Liver (tissue), 9 donors: ENCODE measurements around the gene APOB. TPM values are rescaled to one million over a fixed set of nuclear protein-coding genes. Genes with fewer than 3 reads are reported as not detected.
A peak's percentile ranks its signal among the peaks of the same experiment; 100 is the strongest.

Experiments used
- DNase-seq: peaks from one replicate; pipeline ENCODE4 v3.0.0-alpha.2; 2017; ENCODE audit warnings: low spot score
- H3K27ac ChIP-seq, 2 donors: one replicate each; pipeline ENCODE4 v1.7.0; 2013; ENCODE audit warnings: inconsistent platforms in 2 of 2, low read length in 2 of 2, control low read depth in 1 of 2, low read depth in 1 of 2, mild to moderate bottlenecking in 1 of 2
- H3K27me3 ChIP-seq, 4 donors: one replicate each; pipeline versions ENCODE4 v1.6.1 to v1.7.0; 2013; ENCODE audit warnings: low read length in 3 of 4, inconsistent platforms in 1 of 4, mild to moderate bottlenecking in 1 of 4, moderate library complexity in 1 of 4; ENCODE audit not compliant: control insufficient read depth in 4 of 4, insufficient read depth in 4 of 4
- H3K36me3 ChIP-seq, 4 donors: one replicate each; pipeline versions ENCODE4 v1.6.1 to v1.7.0; 2013; ENCODE audit warnings: low read length in 3 of 4, mild to moderate bottlenecking in 3 of 4, low read depth in 1 of 4, moderate library complexity in 1 of 4; ENCODE audit not compliant: control insufficient read depth in 4 of 4, insufficient read depth in 3 of 4
- H3K4me1 ChIP-seq, 4 donors: one replicate each; pipeline versions ENCODE4 v1.6.1 to v1.7.0; 2013; ENCODE audit warnings: low read length in 3 of 4, mild to moderate bottlenecking in 3 of 4, moderate library complexity in 1 of 4; ENCODE audit not compliant: control insufficient read depth in 4 of 4, insufficient read depth in 4 of 4
- H3K4me3 ChIP-seq, 3 donors: one replicate each; pipeline versions ENCODE4 v1.6.1 to v1.7.0; 2013; ENCODE audit warnings: low read length in 3 of 3, control low read depth in 1 of 3, low read depth in 1 of 3, mild to moderate bottlenecking in 1 of 3
- H3K9ac ChIP-seq, 2 donors: one replicate each; pipeline ENCODE4 v1.7.0; 2013; ENCODE audit warnings: low read length in 2 of 2, mild to moderate bottlenecking in 2 of 2, moderate library complexity in 2 of 2, control low read depth in 1 of 2, low read depth in 1 of 2
- H3K9me3 ChIP-seq, 4 donors: one replicate each; pipeline versions ENCODE4 v1.6.1 to v1.7.0; 2013; ENCODE audit warnings: low read length in 3 of 4; ENCODE audit not compliant: control insufficient read depth in 4 of 4
- EGR1 ChIP-seq, 2 donors: IDR thresholded peaks; 2 replicates each; pipeline ENCODE4 v1.6.1; 2016 to 2018; ENCODE audit warnings: antibody characterized with exemption in 2 of 2, low read depth in 2 of 2
- FOXA1 ChIP-seq: IDR thresholded peaks from 2 replicates; pipeline ENCODE4 v1.6.1; 2016; ENCODE audit warnings: antibody characterized with exemption
- FOXA2 ChIP-seq: IDR thresholded peaks from 2 replicates; pipeline ENCODE4 v1.6.1; 2016; ENCODE audit warnings: antibody characterized with exemption
- GABPA ChIP-seq, 2 donors: IDR thresholded peaks in 1 of 2; conservative IDR thresholded peaks in 1 of 2; 2 replicates each; pipeline ENCODE4 v1.6.1; 2016; ENCODE audit warnings: antibody characterized with exemption in 2 of 2, mild to moderate bottlenecking in 1 of 2, moderate library complexity in 1 of 2
- HNF4A ChIP-seq, 2 donors: conservative IDR thresholded peaks; 2 replicates each; pipeline ENCODE4 v1.6.1; 2016; ENCODE audit warnings: antibody characterized with exemption in 2 of 2, mild to moderate bottlenecking in 2 of 2
- HNF4G ChIP-seq: IDR thresholded peaks from 2 replicates; pipeline ENCODE4 v1.6.1; 2016; ENCODE audit warnings: antibody characterized with exemption
- JUND ChIP-seq, 2 donors: IDR thresholded peaks; 2 replicates each; pipeline ENCODE4 v1.6.1; 2016; ENCODE audit warnings: antibody characterized with exemption in 2 of 2
- NR2F2 ChIP-seq: IDR thresholded peaks from 2 replicates; pipeline ENCODE4 v1.6.1; 2016; ENCODE audit warnings: antibody characterized with exemption
- RAD21 ChIP-seq, 2 donors: IDR thresholded peaks; 2 replicates each; pipeline ENCODE4 v1.6.1; 2016; ENCODE audit warnings: antibody characterized with exemption in 2 of 2, mild to moderate bottlenecking in 2 of 2
- REST ChIP-seq: IDR thresholded peaks from 2 replicates; pipeline ENCODE4 v1.6.1; 2016; ENCODE audit warnings: antibody characterized with exemption, mild to moderate bottlenecking
- RXRA ChIP-seq, 2 donors: IDR thresholded peaks; 2 replicates each; pipeline ENCODE4 v1.6.1; 2017 to 2018; ENCODE audit warnings: antibody characterized with exemption in 2 of 2, mild to moderate bottlenecking in 1 of 2
- SP1 ChIP-seq: IDR thresholded peaks from 2 replicates; pipeline ENCODE4 v1.6.1; 2018; ENCODE audit warnings: antibody characterized with exemption, mild to moderate bottlenecking
- TAF1 ChIP-seq: conservative IDR thresholded peaks from 2 replicates; pipeline ENCODE4 v1.6.1; 2016; ENCODE audit warnings: antibody characterized with exemption, mild to moderate bottlenecking
- YY1 ChIP-seq: IDR thresholded peaks from 2 replicates; pipeline ENCODE4 v1.6.1; 2016; ENCODE audit warnings: antibody characterized with exemption, mild to moderate bottlenecking
- ZBTB33 ChIP-seq: IDR thresholded peaks from 2 replicates; pipeline ENCODE4 v1.6.1; 2016; ENCODE audit warnings: antibody characterized with exemption
- WGBS: extraction: QIAGEN DNeasy Blood & Tissue Kit; methylation state at CpG from one replicate; pipeline ENCODE4 v1.1.7; 2013; 5-methylcytosine and 5-hydroxymethylcytosine counted together
- polyA plus RNA-seq, 2 donors: library from polyadenylated mRNA; stranded (reverse) in 1 of 2; unstranded in 1 of 2; fragments of 200-250 nt in 1 of 2; fragments of >200 nt in 1 of 2; fragmentation: Nextera tagmentation in 1 of 2; extraction: Ambion mirVana in 1 of 2; gene quantifications; one replicate each; pipeline versions ENCODE4 v1.2.1 to v1.2.3, GENCODE V29; 2013 to 2015
- total RNA-seq, 2 donors: library from RNA; depleted of rRNA; stranded (reverse); fragments of >200 nt; gene quantifications; one replicate each; pipeline ENCODE4 v1.2.3, GENCODE V29; 2014
- TF ChIP-seq, protein P1 (sequence below): IDR thresholded peaks from 2 replicates; pipeline ENCODE4 v1.6.1; 2016; ENCODE audit warnings: antibody characterized with exemption
- TF ChIP-seq, protein P2 (sequence below): fragments of 150-350 bp; IDR thresholded peaks from 2 replicates; pipeline ENCODE4 v1.5.1; 2017; ENCODE audit warnings: improper control_type of control experiment, low read depth, low read length; ENCODE audit not compliant: missing input control
- TF ChIP-seq, protein P3 (sequence below): IDR thresholded peaks from 2 replicates; pipeline ENCODE4 v1.6.1; 2016; ENCODE audit warnings: antibody characterized with exemption
- donor health status: healthy.
- donor health status: healthy.
- donor health status: healthy.
- donor health status: healthy.
- donor health status: healthy.

The APOB gene
- total and polyA plus RNA-seq, 4 donors: 431 to 2,949 (median 1,463) TPM

DNA sequence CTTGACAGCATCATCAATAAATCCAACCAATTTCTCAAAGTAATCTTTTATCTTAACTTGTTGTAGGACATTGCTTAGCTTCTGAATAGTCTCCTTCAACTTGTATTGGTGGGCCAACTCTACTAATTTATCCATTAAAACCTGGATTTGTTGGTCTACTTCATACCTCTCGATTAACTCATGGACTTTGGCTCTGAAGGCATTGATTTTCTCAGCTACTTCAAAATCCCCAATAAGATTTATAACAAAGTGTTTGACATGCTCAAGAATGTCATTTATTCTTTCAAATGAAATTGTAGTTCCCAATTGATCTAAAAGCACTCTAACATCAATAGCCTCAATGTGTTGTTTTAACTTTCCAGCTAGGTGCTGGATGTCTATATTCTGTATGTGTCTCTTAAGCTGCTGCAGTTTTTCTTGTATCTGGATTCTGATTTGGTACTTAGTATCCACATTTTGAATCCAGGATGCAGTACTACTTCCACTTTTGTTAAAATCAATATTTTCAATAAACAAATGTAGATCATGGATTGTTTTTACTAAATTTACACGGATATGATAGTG lies 34.1 kb downstream of the APOB start:
- WGBS: 43% methylated on average over 2 of the region's 2 CpGs
- H3K27ac ChIP-seq: no peak overlapping the region
- no peak for DNase-seq
- H3K9me3 ChIP-seq: no peaks in the 10 kb centered on the region
- H3K9ac ChIP-seq: no peak overlapping the region
- no peaks in the 10 kb centered on the region for H3K27me3 ChIP-seq
- TF ChIP-seq GABPA (IDR thresholded peaks at IDR 0.05 in 1 of 2, conservative IDR thresholded peaks at IDR 0.05 in 1 of 2) (no peak), YY1 (no peak), REST (no peak), FOXA1 (no peak), RAD21 (IDR thresholded peaks at IDR 0.05) (no peak), JUND (IDR thresholded peaks at IDR 0.05) (no peak), NR2F2 (no peak), FOXA2 (no peak), HNF4A (conservative IDR thresholded peaks at IDR 0.05) (peak; percentile 19 to 24), RXRA (IDR thresholded peaks at IDR 0.05) (no peak), ZBTB33 (peak; percentile 2), EGR1 (IDR thresholded peaks at IDR 0.05; ENCODE audit: low read depth in 2 of 2) (peak in 1 of 2 donors; percentile 3), TAF1 (no peak), SP1 (no peak), HNF4G (no peak)
- TF ChIP-seq, protein P1, sequence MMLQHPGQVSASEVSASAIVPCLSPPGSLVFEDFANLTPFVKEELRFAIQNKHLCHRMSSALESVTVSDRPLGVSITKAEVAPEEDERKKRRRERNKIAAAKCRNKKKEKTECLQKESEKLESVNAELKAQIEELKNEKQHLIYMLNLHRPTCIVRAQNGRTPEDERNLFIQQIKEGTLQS: no peak
- TF ChIP-seq, protein P2, sequence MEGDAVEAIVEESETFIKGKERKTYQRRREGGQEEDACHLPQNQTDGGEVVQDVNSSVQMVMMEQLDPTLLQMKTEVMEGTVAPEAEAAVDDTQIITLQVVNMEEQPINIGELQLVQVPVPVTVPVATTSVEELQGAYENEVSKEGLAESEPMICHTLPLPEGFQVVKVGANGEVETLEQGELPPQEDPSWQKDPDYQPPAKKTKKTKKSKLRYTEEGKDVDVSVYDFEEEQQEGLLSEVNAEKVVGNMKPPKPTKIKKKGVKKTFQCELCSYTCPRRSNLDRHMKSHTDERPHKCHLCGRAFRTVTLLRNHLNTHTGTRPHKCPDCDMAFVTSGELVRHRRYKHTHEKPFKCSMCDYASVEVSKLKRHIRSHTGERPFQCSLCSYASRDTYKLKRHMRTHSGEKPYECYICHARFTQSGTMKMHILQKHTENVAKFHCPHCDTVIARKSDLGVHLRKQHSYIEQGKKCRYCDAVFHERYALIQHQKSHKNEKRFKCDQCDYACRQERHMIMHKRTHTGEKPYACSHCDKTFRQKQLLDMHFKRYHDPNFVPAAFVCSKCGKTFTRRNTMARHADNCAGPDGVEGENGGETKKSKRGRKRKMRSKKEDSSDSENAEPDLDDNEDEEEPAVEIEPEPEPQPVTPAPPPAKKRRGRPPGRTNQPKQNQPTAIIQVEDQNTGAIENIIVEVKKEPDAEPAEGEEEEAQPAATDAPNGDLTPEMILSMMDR: no peak
- TF ChIP-seq, protein P3, sequence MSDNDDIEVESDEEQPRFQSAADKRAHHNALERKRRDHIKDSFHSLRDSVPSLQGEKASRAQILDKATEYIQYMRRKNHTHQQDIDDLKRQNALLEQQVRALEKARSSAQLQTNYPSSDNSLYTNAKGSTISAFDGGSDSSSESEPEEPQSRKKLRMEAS: no peak
- peaks cover 17 to 88% (median 82%) of the 10 kb centered on the region in 4 donors for H3K36me3 ChIP-seq
- no peak overlapping the region for H3K4me3 ChIP-seq
- H3K4me1 ChIP-seq: no peaks in the 10 kb centered on the region
